ENCODE results near the gene MAOA.

GRCh38 chrX:43685221-43685620, 29.1 kb downstream of the MAOA start:
- TF ChIP-seq, protein P1, sequence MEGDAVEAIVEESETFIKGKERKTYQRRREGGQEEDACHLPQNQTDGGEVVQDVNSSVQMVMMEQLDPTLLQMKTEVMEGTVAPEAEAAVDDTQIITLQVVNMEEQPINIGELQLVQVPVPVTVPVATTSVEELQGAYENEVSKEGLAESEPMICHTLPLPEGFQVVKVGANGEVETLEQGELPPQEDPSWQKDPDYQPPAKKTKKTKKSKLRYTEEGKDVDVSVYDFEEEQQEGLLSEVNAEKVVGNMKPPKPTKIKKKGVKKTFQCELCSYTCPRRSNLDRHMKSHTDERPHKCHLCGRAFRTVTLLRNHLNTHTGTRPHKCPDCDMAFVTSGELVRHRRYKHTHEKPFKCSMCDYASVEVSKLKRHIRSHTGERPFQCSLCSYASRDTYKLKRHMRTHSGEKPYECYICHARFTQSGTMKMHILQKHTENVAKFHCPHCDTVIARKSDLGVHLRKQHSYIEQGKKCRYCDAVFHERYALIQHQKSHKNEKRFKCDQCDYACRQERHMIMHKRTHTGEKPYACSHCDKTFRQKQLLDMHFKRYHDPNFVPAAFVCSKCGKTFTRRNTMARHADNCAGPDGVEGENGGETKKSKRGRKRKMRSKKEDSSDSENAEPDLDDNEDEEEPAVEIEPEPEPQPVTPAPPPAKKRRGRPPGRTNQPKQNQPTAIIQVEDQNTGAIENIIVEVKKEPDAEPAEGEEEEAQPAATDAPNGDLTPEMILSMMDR (conservative IDR thresholded peaks at IDR 0.05; ENCODE audit: low read length) = no peak
- TF ChIP-seq EZH2phosphoT487 (IDR thresholded peaks at IDR 0.05; ENCODE audit: borderline replicate concordance) = no peak

Data from Loucy (cell line).